ENCODE measurements around the gene TNFRSF6B.

- TF ChIP-seq CTCF (conservative IDR thresholded peaks at IDR 0.05; ENCODE audit: low read length) (no peak), EZH2phosphoT487 (IDR thresholded peaks at IDR 0.05; ENCODE audit: borderline replicate concordance, low read depth, low read length) (no peak)
These were observed 38.3 kb upstream of the TNFRSF6B start, which contains the start of gene RTEL1 for GRCh38 chr20:63657937-63658748.

Data from OCI-LY7 (cell line).